Keratinocyte (primary cell): Measurements from ENCODE around the gene ZDHHC7.

Source experiments
- EZH2 ChIP-seq: IDR thresholded peaks from one replicate; pipeline ENCODE4 v1.6.1; 2012; ENCODE audit warnings: inconsistent platforms, mild to moderate bottlenecking, low read length, moderate library complexity
- TF ChIP-seq, protein P1 (sequence below), 3 experiments: IDR thresholded peaks in 1 of 3; conservative IDR thresholded peaks in 1 of 3; optimal IDR thresholded peaks in 1 of 3; 2 replicates in 2 of 3; 3 replicates in 1 of 3; pipeline versions ENCODE3 to v1.5.1; 2011; ENCODE audit warnings: low read length in 3 of 3, mild to moderate bottlenecking in 3 of 3, moderate library complexity in 2 of 3, control low read depth in 1 of 3, inconsistent platforms in 1 of 3; ENCODE audit not compliant: insufficient read depth in 2 of 3; ENCODE audit errors: extremely low read depth in 1 of 3

DNA sequence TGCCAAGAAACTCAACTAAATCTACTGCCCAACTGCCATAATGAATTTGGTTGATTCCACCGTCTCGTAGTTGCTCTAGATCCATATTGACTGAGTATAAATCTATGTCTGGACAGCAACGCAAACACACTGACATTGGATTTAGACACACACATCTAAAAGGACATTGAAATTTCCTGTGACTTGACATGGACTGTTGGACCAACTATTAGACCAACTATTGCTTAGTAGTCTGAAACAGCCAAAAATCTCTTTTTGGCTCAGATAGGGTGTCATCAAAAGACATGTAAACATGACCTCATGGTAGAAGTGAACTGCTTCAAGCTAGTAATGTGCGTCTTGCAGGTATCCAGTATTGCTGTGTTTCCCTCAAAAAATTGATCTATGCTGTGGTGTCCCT is 47.6 kb upstream of the ZDHHC7 start:
- TF ChIP-seq, protein P1, sequence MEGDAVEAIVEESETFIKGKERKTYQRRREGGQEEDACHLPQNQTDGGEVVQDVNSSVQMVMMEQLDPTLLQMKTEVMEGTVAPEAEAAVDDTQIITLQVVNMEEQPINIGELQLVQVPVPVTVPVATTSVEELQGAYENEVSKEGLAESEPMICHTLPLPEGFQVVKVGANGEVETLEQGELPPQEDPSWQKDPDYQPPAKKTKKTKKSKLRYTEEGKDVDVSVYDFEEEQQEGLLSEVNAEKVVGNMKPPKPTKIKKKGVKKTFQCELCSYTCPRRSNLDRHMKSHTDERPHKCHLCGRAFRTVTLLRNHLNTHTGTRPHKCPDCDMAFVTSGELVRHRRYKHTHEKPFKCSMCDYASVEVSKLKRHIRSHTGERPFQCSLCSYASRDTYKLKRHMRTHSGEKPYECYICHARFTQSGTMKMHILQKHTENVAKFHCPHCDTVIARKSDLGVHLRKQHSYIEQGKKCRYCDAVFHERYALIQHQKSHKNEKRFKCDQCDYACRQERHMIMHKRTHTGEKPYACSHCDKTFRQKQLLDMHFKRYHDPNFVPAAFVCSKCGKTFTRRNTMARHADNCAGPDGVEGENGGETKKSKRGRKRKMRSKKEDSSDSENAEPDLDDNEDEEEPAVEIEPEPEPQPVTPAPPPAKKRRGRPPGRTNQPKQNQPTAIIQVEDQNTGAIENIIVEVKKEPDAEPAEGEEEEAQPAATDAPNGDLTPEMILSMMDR (optimal IDR thresholded peaks at IDR 0.05 in 1 of 3, IDR thresholded peaks at IDR 0.05 in 1 of 3, conservative IDR thresholded peaks at IDR 0.05 in 1 of 3; ENCODE audit: extremely low read depth in 1 of 3, insufficient read depth in 2 of 3, low read length in 3 of 3), result no peak
- no peak for TF ChIP-seq EZH2
